HUES64 (cell line): ENCODE results near the gene CLMN.

Experiments
- H3K27ac ChIP-seq: 2 replicates; pipeline ENCODE4 v1.7.0; 2013; ENCODE audit warnings: low read depth, low read length, inconsistent platforms
- H3K27me3 ChIP-seq: 2 replicates; pipeline ENCODE4 v1.6.1; 2013; ENCODE audit warnings: mild to moderate bottlenecking, low read length; ENCODE audit not compliant: insufficient read depth
- H3K36me3 ChIP-seq: 2 replicates; pipeline ENCODE4 v1.6.1; 2013; ENCODE audit warnings: mild to moderate bottlenecking, low read length; ENCODE audit not compliant: insufficient read depth
- H3K4me1 ChIP-seq: 2 replicates; pipeline ENCODE4 v1.6.1; 2013; ENCODE audit warnings: mild to moderate bottlenecking, low read length, moderate library complexity; ENCODE audit not compliant: insufficient read depth
- H3K4me3 ChIP-seq: 2 replicates; pipeline ENCODE4 v1.5.1; 2013; ENCODE audit warnings: mild to moderate bottlenecking, low read length, moderate library complexity
- H3K9ac ChIP-seq: 2 replicates; pipeline ENCODE4 v1.6.1; 2013; ENCODE audit warnings: mild to moderate bottlenecking, low read depth, low read length
- H3K9me3 ChIP-seq: 2 replicates; pipeline ENCODE4 v1.6.1; 2013; ENCODE audit warnings: low read depth, low read length; ENCODE audit not compliant: insufficient read depth
- WGBS: fragments of 150-250, 120-280 bp; methylation state at CpG from one replicate; pipeline ENCODE4 v1.1.7; 2013; ENCODE audit warnings: missing lambda C conversion rate; 5-methylcytosine and 5-hydroxymethylcytosine counted together

The CLMN gene

DNA sequence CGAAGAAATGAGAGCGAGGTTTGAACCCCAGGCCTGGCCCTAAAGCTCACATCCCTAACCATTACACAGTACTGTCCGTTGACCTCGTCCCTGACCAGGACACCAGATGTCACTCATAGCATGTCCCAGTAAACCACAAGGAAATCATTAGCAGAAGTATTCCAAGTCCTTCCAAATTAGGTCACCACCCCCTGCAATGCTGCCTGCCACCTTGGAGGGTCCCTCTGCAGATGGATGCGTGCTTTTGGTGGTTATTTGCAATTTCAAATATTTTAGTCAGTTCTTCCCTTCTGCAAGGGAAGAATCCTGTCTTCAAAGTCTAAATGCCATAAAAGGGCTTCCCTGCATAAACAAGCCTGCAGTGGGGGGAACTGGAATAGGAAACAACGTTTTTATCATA lies 71.3 kb downstream of the CLMN start:
- no peaks in the 10 kb centered on the region for H3K36me3 ChIP-seq
- WGBS = 87% methylated on average over 5 of the region's 6 CpGs
- H3K9me3 ChIP-seq = no peaks in the 10 kb centered on the region
- H3K4me3 ChIP-seq = no peak overlapping the region
- H3K27ac ChIP-seq = no peak overlapping the region
- no peaks in the 10 kb centered on the region for H3K4me1 ChIP-seq
- H3K27me3 ChIP-seq = no peaks in the 10 kb centered on the region
- H3K9ac ChIP-seq = no peak overlapping the region

DNA sequence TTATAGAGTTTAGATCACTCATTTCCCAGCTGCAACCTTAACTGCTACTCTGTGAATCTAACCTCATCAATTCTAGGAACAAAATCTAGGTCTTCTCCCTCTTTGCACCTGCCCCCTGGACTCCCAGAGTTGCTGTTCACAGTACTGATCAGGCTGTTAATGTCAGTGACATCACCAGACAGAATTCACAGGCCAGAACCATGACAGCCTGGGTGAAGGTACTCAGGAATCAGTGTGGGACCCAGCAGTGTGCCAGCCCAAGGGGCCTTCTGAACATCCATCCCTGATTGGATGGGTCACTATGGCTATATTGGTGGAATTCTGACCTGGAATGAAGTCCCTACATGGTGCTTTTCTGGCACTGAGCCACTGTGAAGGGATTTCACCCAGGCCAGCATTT lies 72.8 kb downstream of the CLMN start:
- Histone ChIP-seq H3K27me3 (no peaks in the 10 kb centered on the region), H3K9ac (no peak overlapping the region), H3K36me3 (no peaks in the 10 kb centered on the region), H3K4me1 (no peaks in the 10 kb centered on the region), H3K27ac (no peak overlapping the region), H3K9me3 (no peaks in the 10 kb centered on the region), H3K4me3 (no peak overlapping the region)

DNA sequence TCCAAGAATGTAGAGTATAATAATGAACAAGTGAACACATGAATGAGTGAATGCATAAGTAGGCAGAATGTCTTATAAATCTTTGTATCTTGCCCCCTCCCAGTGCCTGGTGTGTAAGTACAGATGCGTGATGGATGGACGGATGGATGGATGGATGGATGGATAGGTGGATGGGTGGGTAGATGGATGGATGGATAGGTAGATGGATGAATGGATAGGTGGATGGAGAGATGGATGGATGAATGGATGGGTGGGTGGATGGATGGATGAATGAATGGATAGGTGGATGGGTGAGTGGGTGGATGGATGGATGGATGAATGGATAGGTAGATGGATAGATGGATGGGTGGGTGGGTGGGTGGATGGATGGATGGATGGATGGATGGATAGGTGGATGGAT lies 74.4 kb downstream of the CLMN start:
- Histone ChIP-seq H3K4me3 (no peak overlapping the region), H3K36me3 (no peaks in the 10 kb centered on the region), H3K4me1 (no peaks in the 10 kb centered on the region), H3K27ac (no peak overlapping the region), H3K9me3 (no peaks in the 10 kb centered on the region), H3K9ac (no peak overlapping the region), H3K27me3 (no peaks in the 10 kb centered on the region)
- 97% methylated on average over 2 of the region's 2 CpGs for WGBS

DNA sequence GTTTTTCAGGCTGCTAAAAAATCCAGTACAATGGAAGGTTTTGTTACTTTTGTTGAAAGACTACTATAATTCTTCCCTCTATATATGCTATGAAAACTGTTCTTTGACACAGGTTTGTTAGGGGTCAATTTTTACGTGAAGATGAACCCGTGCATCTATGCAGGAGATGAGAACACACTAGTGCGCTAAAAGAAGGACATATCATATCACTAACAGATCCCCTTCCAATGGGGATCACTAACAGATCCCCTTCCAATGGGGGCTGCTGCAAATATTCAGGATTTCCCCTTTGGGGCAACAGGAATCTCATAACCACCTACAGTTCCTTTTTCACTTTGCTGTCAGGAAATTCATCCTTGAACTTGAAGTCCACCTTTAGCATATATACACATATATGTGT lies 75.1 kb downstream of the CLMN start:
- Histone ChIP-seq H3K4me1 (no peaks in the 10 kb centered on the region), H3K27me3 (no peaks in the 10 kb centered on the region), H3K9me3 (no peaks in the 10 kb centered on the region), H3K4me3 (no peak overlapping the region), H3K27ac (no peak overlapping the region), H3K9ac (no peak overlapping the region), H3K36me3 (no peaks in the 10 kb centered on the region)
- 100% methylated on average over 3 of the region's 3 CpGs for WGBS

DNA sequence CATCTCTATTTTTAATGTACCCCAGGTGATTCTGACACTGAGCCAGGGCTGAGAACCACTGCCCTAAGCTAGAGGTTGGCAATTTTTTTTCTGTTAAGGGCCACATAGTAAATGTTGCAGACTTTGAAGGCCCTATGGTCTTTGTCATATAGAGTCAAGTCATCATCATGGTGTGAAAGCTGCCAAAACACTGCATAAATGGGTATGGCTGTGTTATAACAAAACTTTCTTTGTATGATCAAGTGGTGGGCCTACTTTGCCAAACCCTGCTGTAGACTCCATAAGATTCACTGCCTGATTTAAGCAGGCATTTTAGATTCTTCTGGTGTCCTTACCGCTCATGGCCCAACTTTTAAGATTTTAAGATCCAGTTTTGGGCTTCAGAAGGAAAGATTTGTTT lies 76.8 kb downstream of the CLMN start:
- no peaks in the 10 kb centered on the region for H3K9me3 ChIP-seq

DNA sequence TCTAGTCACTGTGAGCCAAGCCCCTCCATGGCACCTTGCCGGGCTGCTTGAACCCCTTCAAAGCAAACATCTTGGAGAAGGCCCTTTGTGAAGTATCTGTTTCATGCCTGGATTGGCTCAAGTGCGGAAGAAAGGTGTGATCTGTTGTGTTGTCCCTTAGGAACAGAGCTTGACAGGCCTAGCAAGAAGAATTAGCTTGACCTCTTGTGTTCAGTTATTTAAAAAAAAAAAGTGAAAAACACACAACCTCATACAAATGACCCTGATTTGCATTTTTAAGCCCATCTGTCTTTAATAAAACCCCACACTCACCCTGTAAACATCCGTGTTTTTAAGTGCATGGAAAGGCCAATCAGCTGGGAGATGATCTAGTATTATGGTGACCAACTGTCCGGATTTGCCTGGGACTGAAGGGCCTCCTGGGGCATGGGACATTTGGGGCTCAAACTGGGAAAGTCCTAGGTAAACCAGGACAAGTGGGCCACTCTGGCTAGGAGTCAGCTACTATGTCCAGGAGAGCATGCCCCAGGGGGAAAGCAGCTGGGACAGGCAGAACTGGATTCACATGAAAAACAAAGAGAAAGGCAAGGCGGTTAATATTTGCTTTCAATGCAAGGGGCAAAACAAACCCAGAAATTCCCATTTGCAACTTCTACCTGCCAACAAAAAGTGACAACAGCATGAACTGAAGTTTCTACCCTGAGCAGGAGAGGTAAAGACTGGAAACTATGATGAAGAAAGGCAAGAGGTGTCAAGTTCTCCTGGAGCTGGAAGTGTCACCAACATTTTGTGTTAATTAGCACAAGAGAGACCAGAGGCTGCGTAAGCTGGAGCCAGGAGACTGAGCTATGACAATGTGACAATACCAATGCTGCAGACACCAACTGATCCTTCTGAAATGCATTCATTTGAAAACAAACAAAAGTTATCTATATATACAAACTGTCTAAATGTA lies 78.6 kb downstream of the CLMN start:
- Histone ChIP-seq H3K9ac (no peak overlapping the region), H3K4me1 (no peaks in the 10 kb centered on the region), H3K4me3 (no peak overlapping the region), H3K9me3 (no peaks in the 10 kb centered on the region), H3K36me3 (no peaks in the 10 kb centered on the region), H3K27ac (no peak overlapping the region), H3K27me3 (no peaks in the 10 kb centered on the region)
- 91% methylated on average over 6 of the region's 6 CpGs for WGBS

More for the DNA sequence above, 76.8 kb downstream of the CLMN start:
- no peaks in the 10 kb centered on the region for H3K4me1 ChIP-seq
- H3K27ac ChIP-seq = no peak overlapping the region
- H3K9ac ChIP-seq = no peak overlapping the region
- 92% methylated on average over 1 of the region's 1 CpG for WGBS
- H3K36me3 ChIP-seq = no peaks in the 10 kb centered on the region
- H3K27me3 ChIP-seq = no peaks in the 10 kb centered on the region
- no peak overlapping the region for H3K4me3 ChIP-seq

DNA sequence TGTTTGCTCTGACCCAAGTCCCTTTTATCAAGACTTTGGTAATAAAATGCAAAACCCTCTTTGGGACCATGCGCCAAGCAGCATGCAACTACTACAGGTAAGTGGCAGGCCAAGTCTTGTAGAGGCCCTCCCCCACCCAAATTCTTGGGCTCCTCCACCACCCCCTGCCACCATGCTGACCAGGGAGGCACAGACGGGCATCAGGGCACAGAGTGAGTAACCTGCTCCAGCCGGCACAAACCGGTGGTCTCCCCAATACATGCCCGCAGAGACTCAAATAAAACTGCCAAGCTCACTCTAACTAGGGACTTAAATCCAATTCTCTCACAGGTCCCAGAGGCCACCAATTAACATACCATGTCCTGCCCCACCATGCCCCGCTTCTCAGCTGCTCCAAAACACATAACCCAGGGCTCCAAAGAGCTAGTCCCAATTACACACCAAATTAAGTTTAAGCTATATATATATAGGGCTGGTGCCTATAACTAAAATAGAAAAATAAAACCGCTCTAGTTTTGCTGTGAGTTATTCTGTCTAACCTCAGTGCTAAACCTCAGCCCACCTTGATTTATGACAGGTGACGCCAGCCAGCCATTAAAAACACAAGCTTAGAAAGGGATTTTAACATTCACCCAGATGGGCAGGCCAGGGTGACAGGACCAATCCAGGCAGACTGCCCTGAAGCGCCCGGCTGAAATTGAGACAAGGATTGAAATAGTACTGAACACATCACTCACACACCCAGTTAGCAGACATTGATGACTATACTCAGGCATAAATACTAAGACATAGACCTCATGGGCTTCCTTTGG lies 81.0 kb downstream of the CLMN start:
- Histone ChIP-seq H3K9me3 (no peaks in the 10 kb centered on the region), H3K4me1 (no peaks in the 10 kb centered on the region)

DNA sequence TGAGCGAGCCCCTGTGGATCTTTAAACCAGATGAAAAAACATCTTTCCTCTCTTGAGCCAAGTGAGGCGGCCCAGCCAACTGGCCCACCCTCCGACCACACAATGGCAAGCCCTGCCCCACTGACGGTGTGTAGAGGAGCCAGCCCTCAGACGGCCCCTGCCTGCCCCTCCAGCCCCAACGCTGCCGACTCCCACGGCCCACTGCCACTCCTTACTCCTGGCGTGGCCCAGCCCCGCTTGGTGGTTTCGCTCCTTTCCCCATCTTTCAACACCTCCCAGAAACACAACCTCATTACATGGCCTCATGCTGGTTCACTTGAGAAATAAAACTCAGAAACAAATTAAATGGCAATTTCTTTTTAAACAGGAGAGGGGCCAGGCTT lies 81.8 kb downstream of the CLMN start:
- no peaks in the 10 kb centered on the region for H3K4me1 ChIP-seq
- H3K4me3 ChIP-seq = no peak overlapping the region
- WGBS = 84% methylated on average over 11 of the region's 11 CpGs
- no peaks in the 10 kb centered on the region for H3K9me3 ChIP-seq
- no peaks in the 10 kb centered on the region for H3K36me3 ChIP-seq
- H3K27ac ChIP-seq = no peak overlapping the region
- no peaks in the 10 kb centered on the region for H3K27me3 ChIP-seq
- no peak overlapping the region for H3K9ac ChIP-seq

More for the DNA sequence above, 81.0 kb downstream of the CLMN start:
- no peak overlapping the region for H3K27ac ChIP-seq
- no peak overlapping the region for H3K9ac ChIP-seq
- WGBS = 91% methylated on average over 10 of the region's 10 CpGs
- no peaks in the 10 kb centered on the region for H3K36me3 ChIP-seq
- no peak overlapping the region for H3K4me3 ChIP-seq
- no peaks in the 10 kb centered on the region for H3K27me3 ChIP-seq

DNA sequence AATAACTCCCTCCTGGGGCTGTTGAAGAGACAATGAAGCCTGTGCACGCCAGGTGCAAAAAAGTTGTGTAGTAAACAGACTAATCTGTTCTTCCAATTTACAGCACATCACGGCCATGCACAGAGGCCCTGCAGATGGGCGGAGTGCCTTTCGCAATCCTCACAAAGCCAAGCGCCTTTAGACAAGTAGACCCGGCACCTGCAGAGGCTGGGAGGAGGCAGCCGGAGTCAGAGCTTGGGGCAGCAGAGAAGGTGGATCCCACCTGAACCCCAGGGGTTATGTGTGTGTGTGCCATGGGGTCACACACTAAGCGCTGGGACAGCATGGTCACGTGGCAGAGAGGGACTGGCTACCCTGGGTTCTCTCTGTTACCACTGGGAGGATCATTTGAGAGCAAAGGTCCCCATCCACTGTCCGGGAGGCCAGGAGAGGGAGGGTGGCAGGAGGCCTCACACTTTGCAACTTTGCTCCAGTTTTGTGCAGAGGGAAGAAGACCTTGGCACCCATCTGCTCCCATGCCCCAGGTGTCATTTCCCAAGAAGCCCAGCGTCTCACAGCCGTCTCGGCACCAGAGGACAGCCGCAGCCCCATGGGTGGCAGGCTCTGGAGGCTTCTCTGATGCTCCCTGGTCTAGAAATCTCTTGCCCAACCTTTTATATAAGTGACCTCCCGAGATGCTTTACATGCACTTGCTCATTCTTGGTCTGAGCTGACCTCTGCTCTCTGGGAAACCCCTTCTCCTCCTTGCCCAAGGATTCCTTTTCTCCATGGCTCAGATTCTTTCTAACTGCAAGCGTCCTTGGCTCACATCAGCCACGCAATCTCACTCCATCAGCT lies 82.4 kb downstream of the CLMN start:
- Histone ChIP-seq H3K27ac (no peak overlapping the region), H3K36me3 (no peaks in the 10 kb centered on the region), H3K27me3 (no peaks in the 10 kb centered on the region), H3K4me1 (no peaks in the 10 kb centered on the region), H3K9me3 (no peaks in the 10 kb centered on the region), H3K9ac (no peak overlapping the region), H3K4me3 (no peak overlapping the region)
- WGBS = 92% methylated on average over 17 of the region's 17 CpGs

DNA sequence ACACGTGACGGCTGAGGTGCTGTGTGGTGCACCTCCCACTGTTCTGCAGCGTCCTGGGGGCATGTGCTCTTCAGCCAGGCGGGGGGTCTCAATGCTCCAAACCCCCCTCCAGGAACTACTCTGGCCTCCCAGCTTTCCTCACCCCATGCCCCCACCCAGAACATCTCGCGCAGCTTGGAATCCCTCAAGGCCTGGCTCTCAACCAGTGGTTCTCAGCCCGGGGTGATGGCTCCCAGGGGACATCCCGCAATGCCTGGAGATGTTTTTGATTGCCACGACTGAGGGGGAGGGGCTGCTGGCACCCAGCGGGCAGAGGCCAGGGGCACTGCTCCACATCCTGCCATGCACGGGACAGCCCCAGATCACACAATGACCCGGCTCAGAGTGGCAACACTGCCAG lies 83.5 kb downstream of the CLMN start:
- Histone ChIP-seq H3K9me3 (no peaks in the 10 kb centered on the region), H3K4me3 (no peak overlapping the region), H3K27me3 (no peaks in the 10 kb centered on the region), H3K4me1 (no peaks in the 10 kb centered on the region), H3K9ac (no peak overlapping the region), H3K36me3 (no peaks in the 10 kb centered on the region), H3K27ac (no peak overlapping the region)
- 91% methylated on average over 12 of the region's 12 CpGs for WGBS

DNA sequence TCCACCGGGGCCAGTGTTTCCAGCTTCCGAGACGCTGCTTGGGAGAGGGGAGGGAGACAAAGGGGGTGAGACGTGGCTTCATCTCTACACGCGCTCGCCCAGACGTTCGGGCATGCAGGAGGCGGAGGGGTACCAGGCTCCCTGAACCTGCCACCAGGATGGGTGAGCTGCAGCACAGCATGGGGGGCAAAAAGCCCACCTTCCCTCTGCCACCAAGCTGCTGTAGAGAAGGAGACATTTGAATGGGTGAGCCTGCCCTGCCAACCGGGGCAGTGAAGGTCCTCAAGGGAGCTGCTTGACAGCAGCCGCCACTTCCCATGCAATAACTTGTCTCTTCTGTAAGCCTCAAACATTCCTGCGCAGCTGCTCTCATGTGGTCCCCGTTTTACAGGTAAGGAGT lies 83.9 kb downstream of the CLMN start:
- Histone ChIP-seq H3K4me3 (no peak overlapping the region), H3K36me3 (no peaks in the 10 kb centered on the region), H3K9ac (no peak overlapping the region), H3K27ac (no peak overlapping the region), H3K4me1 (no peaks in the 10 kb centered on the region), H3K9me3 (no peaks in the 10 kb centered on the region), H3K27me3 (no peaks in the 10 kb centered on the region)
- 97% methylated on average over 14 of the region's 14 CpGs for WGBS
